Measurements from ENCODE around the gene SH2D3A. TPM values are rescaled to one million over a fixed set of nuclear protein-coding genes. Genes with fewer than 3 reads are reported as not detected.
"Not testable (repeated sequence)": the region's sequence is repeated elsewhere in the genome, so short reads cannot be mapped to it uniquely, and the experiment has no call there.

SH2D3A gene
- total RNA-seq, 1 experiment from 2014 or later: 2.2 TPM

DNA sequence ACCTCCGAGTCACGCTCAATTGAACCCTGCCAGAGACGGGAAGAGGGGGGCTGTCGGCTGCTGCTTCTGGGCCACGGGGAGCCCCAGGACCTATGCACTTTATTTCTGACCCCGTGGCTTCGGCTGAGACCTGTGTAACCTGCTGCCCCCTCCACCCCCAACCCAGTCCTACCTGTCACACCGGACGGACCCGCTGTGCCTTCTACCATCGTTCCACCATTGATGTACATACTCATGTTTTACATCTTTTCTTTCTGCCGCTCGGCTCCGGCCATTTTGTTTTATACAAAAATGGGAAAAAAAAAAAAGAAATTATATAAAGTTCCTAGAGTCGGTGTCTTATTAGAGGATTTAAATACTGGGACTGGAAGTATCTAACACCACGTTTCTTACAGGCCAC is 16.0 kb downstream of the SH2D3A start:
- Histone ChIP-seq H3K9me3 (ENCODE audit: control insufficient read depth, insufficient read depth, low read depth, low read length) (no peaks in the 10 kb centered on the region), H3K4me3 (ENCODE audit: low read depth in 2 of 2, low read length in 2 of 2) (no peak overlapping the region), H3K4me1 (ENCODE audit: control insufficient read depth, insufficient read depth, low read length) (peaks cover 6% of the 10 kb centered on the region; the same call in 1 of the 2 replicates), H3K36me3 (ENCODE audit: control insufficient read depth, insufficient read depth, low read length) (peaks cover 5% of the 10 kb centered on the region; the same call in 1 of the 2 replicates), H3K27ac (ENCODE audit: low read length) (no peak overlapping the region), H3K27me3 (ENCODE audit: control insufficient read depth, insufficient read depth, low read length) (no peaks in the 10 kb centered on the region)
- in situ Hi-C loops (cut with HindIII; ENCODE audit: low pct_unique_long_range_greater_than_20kb, low sequenced_read_pairs): no loop called here
- ChIA-PET CTCF (no interaction called here), POLR2A (no interaction called here)
- intact Hi-C loops (cut with micrococcal nuclease; ENCODE audit: unreplicated experiment): loop anchor here (5.0 kb wide), 1 partner anchor 111 kb away; no protein-coding TSS in a partner anchor
- ATAC-seq (no peak), DNase-seq (ENCODE audit: low read depth, low spot score) (no peak)
- BruUV-seq (replicated peaks): no TSS peak
- no peak for TF ChIP-seq POLR2AphosphoS5 (IDR thresholded peaks at IDR 0.05; ENCODE audit: low read depth, low read length)
- TF ChIP-seq SIN3A (IDR thresholded peaks at IDR 0.05; ENCODE audit: borderline replicate concordance, insufficient read depth, low read depth, low read length): no peak

- Histone ChIP-seq H3K36me3 (ENCODE audit: control insufficient read depth, insufficient read depth, low read length) (peaks cover 5% of the 10 kb centered on the region; the same call in 1 of the 2 replicates), H3K27me3 (ENCODE audit: control insufficient read depth, insufficient read depth, low read length) (no peaks in the 10 kb centered on the region), H3K27ac (ENCODE audit: low read length) (no peak overlapping the region), H3K4me1 (ENCODE audit: control insufficient read depth, insufficient read depth, low read length) (peaks cover 13% of the 10 kb centered on the region), H3K4me3 (ENCODE audit: low read depth in 2 of 2, low read length in 2 of 2) (no peak overlapping the region), H3K9me3 (ENCODE audit: control insufficient read depth, insufficient read depth, low read depth, low read length) (no peaks in the 10 kb centered on the region)
- no peak for TF ChIP-seq TCF7L2 (IDR thresholded peaks at IDR 0.05; ENCODE audit: low read depth, low read length)
- no peak for TF ChIP-seq POLR2AphosphoS5 (IDR thresholded peaks at IDR 0.05; ENCODE audit: low read depth, low read length)
- no peak for TF ChIP-seq SIN3A (IDR thresholded peaks at IDR 0.05; ENCODE audit: borderline replicate concordance, insufficient read depth, low read depth, low read length)
- no peak for TF ChIP-seq CTCF (IDR thresholded peaks at IDR 0.05)
- TF ChIP-seq, protein P1, sequence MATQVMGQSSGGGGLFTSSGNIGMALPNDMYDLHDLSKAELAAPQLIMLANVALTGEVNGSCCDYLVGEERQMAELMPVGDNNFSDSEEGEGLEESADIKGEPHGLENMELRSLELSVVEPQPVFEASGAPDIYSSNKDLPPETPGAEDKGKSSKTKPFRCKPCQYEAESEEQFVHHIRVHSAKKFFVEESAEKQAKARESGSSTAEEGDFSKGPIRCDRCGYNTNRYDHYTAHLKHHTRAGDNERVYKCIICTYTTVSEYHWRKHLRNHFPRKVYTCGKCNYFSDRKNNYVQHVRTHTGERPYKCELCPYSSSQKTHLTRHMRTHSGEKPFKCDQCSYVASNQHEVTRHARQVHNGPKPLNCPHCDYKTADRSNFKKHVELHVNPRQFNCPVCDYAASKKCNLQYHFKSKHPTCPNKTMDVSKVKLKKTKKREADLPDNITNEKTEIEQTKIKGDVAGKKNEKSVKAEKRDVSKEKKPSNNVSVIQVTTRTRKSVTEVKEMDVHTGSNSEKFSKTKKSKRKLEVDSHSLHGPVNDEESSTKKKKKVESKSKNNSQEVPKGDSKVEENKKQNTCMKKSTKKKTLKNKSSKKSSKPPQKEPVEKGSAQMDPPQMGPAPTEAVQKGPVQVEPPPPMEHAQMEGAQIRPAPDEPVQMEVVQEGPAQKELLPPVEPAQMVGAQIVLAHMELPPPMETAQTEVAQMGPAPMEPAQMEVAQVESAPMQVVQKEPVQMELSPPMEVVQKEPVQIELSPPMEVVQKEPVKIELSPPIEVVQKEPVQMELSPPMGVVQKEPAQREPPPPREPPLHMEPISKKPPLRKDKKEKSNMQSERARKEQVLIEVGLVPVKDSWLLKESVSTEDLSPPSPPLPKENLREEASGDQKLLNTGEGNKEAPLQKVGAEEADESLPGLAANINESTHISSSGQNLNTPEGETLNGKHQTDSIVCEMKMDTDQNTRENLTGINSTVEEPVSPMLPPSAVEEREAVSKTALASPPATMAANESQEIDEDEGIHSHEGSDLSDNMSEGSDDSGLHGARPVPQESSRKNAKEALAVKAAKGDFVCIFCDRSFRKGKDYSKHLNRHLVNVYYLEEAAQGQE (IDR thresholded peaks at IDR 0.05; ENCODE audit: insufficient read depth in 1 of 2, low read depth in 2 of 2, low read length in 1 of 2): no peak
- ChIA-PET CTCF (no interaction called here), POLR2A (no interaction called here)
- no peak for DNase-seq (ENCODE audit: low read depth, low spot score)
- intact Hi-C loops (cut with micrococcal nuclease; ENCODE audit: unreplicated experiment) (loop anchor here (5.0 kb wide), 1 partner anchor 112 kb away; no protein-coding TSS in a partner anchor), in situ Hi-C loops (cut with HindIII; ENCODE audit: low pct_unique_long_range_greater_than_20kb, low sequenced_read_pairs) (no loop called here)
- no TSS peak for BruUV-seq (replicated peaks)
- no peak for ATAC-seq
These were observed 17.2 kb downstream of the SH2D3A start for GRCh38 chr19:6750062-6750461.

DNA sequence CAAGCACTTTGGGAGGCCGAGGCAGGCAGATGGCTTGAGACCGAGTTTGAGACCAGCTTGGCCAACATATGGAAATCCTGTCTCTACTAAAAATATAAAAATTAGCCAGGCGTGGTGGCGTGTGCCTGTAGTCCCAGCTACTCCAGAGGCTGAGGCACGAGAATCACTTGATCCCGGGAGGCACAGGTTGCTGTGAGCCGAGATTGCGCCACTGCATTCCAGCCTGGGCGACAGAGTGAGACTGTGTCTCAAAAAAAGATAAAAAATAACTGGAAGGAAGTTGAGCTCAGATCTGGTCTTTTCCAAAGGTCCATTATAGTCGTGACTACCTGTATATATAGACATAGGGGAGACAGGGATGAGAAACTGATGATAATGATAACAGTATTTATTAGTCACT is 18.7 kb downstream of the SH2D3A start:
- in situ Hi-C loops (cut with HindIII; ENCODE audit: low pct_unique_long_range_greater_than_20kb, low sequenced_read_pairs); H3K27me3 ChIP-seq (ENCODE audit: control insufficient read depth, insufficient read depth, low read length); POLR2A ChIA-PET; H3K36me3 ChIP-seq (ENCODE audit: control insufficient read depth, insufficient read depth, low read length); BruUV-seq (replicated peaks); CTCF ChIA-PET; DNase-seq (ENCODE audit: low read depth, low spot score); ATAC-seq; H3K9me3 ChIP-seq (ENCODE audit: control insufficient read depth, insufficient read depth, low read depth, low read length); H3K27ac ChIP-seq (ENCODE audit: low read length); H3K4me3 ChIP-seq (ENCODE audit: low read depth in 2 of 2, low read length in 2 of 2); intact Hi-C loops (cut with micrococcal nuclease; ENCODE audit: unreplicated experiment): not testable (repeated sequence)
- H3K4me1 ChIP-seq (ENCODE audit: control insufficient read depth, insufficient read depth, low read length): peaks cover 26% of the 10 kb centered on the region
